Thoracic aorta (tissue), 2 donors: ENCODE data around the gene SPSB4. TPM values are rescaled to one million over a fixed set of nuclear protein-coding genes. Genes with fewer than 3 reads are reported as not detected.

Source experiments
- ATAC-seq: fragments of 150-250 bp; one replicate; pipeline ENCODE4 v1.8.0; 2017; ENCODE audit warnings: low read depth; ENCODE audit not compliant: insufficient number of reproducible peaks, low FRiP score
- DNase-seq: peaks from one replicate; pipeline ENCODE4 v3.0.0-alpha.2; 2020; ENCODE audit warnings: low spot score
- H3K27ac ChIP-seq, 2 donors: fragments of 200-600 bp; sonication (generic); 1 replicate in 1 of 2; 2 replicates in 1 of 2; pipeline ENCODE4 v1.5.1; 2016; ENCODE audit warnings: mild to moderate bottlenecking in 2 of 2, moderate library complexity in 2 of 2
- H3K27me3 ChIP-seq: fragments of 200-600 bp; sonication (generic); replicated peaks from 2 replicates; pipeline ENCODE4 v1.6.0; 2016; ENCODE audit warnings: mild to moderate bottlenecking; ENCODE audit not compliant: insufficient read depth
- H3K36me3 ChIP-seq: fragments of 200-600 bp; sonication (generic); one replicate; pipeline ENCODE4 v1.5.1; 2016
- H3K4me1 ChIP-seq, 2 donors: fragments of 200-600 bp; sonication (generic); 1 replicate in 1 of 2; 2 replicates in 1 of 2; pipeline versions ENCODE4 v1.5.1 to v1.6.0; 2016; ENCODE audit warnings: low read depth in 2 of 2, mild to moderate bottlenecking in 1 of 2; ENCODE audit not compliant: control insufficient read depth in 1 of 2
- H3K4me3 ChIP-seq: fragments of 200-600 bp; sonication (generic); 2 replicates; pipeline ENCODE4 v1.5.1; 2016; ENCODE audit warnings: mild to moderate bottlenecking
- H3K9me3 ChIP-seq: fragments of 200-600 bp; sonication (generic); 2 replicates; pipeline ENCODE4 v1.5.1; 2016
- total RNA-seq, 2 donors: library from RNA; depleted of rRNA; stranded (reverse); fragments of >200 nt; gene quantifications; one replicate each; pipeline versions ENCODE4 v1.1.0 to v1.2.3, GENCODE V29; 2016
- TF ChIP-seq, protein P1 (sequence below): fragments of 200-600 bp; sonication (generic); IDR thresholded peaks from one replicate; pipeline ENCODE4 v1.5.1; 2019; ENCODE audit warnings: antibody characterized with exemption

SPSB4 gene
- total RNA-seq, 2 donors from 2014 or later = 0.41 to 1.1 TPM

DNA sequence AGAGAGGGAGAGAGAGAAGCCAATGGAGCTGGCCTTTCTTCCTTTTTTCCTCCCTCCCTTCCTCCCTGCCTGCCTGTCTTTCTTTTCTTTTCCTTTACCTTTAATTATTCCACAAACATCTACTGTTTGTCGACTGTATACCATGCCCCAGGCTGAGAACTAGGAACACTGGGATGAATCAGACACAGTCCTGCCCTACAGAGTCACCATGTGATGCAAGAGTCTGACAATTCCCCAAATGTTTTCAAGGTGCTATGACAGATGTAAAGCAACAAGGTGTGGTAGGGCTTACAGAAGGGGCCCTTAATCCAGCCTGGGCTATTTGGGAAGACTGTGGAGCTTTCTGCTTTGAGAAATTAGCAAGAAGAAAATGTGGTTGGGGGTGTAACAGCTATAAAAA lies 4.0 kb upstream of the SPSB4 start:
- no peaks in the 10 kb centered on the region for H3K9me3 ChIP-seq
- TF ChIP-seq, protein P1, sequence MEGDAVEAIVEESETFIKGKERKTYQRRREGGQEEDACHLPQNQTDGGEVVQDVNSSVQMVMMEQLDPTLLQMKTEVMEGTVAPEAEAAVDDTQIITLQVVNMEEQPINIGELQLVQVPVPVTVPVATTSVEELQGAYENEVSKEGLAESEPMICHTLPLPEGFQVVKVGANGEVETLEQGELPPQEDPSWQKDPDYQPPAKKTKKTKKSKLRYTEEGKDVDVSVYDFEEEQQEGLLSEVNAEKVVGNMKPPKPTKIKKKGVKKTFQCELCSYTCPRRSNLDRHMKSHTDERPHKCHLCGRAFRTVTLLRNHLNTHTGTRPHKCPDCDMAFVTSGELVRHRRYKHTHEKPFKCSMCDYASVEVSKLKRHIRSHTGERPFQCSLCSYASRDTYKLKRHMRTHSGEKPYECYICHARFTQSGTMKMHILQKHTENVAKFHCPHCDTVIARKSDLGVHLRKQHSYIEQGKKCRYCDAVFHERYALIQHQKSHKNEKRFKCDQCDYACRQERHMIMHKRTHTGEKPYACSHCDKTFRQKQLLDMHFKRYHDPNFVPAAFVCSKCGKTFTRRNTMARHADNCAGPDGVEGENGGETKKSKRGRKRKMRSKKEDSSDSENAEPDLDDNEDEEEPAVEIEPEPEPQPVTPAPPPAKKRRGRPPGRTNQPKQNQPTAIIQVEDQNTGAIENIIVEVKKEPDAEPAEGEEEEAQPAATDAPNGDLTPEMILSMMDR = no peak
- H3K27me3 ChIP-seq = no peaks in the 10 kb centered on the region
- H3K27ac ChIP-seq = no peak overlapping the region
- no peak for DNase-seq
- peaks cover 0 to 19% of the 10 kb centered on the region in 2 donors for H3K4me1 ChIP-seq
- no peak overlapping the region for H3K4me3 ChIP-seq
- no peaks in the 10 kb centered on the region for H3K36me3 ChIP-seq
- no peak for ATAC-seq

DNA sequence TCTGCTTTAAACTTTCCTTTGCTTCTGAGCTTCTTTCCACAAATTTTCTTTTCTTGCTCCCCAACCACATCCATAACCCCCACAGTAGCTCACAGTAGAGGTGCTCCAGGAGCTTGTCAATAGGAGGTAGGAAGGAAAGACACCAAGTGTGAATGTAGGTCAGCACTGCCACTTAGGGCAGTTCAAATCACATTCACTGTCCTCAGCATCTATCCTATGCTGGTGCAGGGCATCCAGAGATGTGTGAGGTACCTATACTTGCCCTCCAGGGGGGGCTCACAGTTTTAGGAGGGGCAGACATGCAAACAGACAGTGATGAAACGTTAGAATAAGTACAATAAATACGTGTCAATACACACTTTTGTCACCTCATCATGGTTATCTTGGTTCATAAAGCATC lies 1.5 kb upstream of the SPSB4 start:
- Histone ChIP-seq H3K9me3 (no peaks in the 10 kb centered on the region), H3K4me3 (no peak overlapping the region), H3K27ac (no peak overlapping the region), H3K36me3 (no peaks in the 10 kb centered on the region), H3K27me3 (no peaks in the 10 kb centered on the region), H3K4me1 (peaks cover 0 to 25% of the 10 kb centered on the region in 2 donors)
- ATAC-seq (no peak), DNase-seq (no peak)
- TF ChIP-seq, protein P1 = peak; percentile 14

DNA sequence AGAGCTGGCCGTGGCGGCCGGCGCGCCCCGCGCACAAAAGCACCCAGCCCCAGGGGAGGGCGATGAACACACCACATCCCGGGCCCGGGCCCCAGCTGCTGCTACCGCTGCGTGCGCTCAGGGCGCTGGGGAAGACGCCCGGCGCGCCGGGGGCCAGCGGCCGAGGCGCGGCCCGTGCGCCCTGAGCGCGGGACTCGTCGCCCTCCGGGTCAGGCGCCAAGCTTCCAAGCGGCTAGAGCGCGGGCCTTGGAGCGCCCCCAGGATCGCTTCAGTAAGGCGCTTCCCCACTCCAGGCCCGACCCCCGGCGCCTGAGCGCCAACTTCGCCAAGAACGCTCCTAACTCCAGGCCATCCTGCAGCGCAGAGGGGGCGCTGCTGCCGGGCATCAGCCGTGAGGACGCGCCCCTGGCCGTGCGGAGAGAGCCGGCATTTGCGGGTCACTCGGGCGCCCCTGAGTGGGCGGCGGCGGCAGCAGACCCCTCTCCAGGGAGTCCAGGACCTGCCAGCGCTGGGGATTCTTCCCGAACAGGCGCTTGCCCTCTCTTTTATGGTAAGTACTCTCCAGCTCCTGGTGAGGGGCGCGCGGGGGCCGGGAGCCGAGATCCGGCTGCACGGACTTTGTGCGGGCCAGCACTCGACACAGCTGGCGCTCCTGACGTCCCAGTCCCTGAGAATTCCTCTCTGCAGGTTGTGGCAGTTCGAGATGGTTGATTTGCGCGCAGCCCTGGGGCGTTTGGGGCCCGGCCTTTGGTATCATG lies 475 bp downstream of the SPSB4 start:
- H3K27me3 ChIP-seq = no peaks in the 10 kb centered on the region
- peak; percentile 37 for ATAC-seq

DNA sequence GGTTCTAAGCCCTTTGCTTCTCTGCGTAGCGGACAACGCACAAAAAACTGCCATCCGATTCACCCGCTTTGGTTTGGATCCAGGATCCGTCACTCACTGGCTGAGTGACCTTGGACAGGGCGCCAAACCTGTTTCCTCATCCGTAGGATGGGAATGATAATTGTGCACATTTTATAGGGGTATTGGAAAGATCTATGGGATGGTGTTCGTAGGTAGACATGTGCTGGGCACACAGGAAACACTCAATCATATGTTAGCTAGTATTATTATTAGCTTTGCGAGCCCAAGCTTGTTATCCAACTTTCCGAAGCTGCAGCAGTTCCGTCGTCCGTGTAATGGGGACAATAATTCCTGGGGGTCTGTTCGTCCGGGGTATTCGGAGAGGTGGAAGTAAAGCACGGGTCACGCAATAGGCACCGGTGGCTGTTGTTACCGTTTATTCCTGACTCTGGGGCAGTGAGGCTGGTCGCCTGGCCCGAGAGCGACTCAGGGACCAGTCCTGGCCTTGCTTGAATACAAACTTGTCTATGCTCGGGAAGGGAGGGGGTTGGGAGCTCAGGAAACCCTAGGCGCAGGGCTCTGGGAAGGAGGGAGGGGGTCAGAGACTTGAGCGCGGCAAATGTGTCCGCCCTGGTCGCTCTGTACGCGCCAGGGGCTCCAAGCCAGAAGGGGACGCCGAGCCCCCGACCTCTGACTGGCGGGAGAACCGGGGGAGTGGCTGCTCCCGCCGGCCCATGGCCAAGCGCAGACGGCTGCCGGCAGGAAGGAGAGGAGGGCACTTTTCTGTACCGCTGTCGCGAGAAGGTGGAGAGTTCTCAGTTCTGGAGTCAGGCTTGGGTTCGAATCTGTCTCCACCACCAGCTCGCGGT lies 1.3 kb downstream of the SPSB4 start:
- Histone ChIP-seq H3K36me3 (no peaks in the 10 kb centered on the region), H3K27me3 (no peaks in the 10 kb centered on the region)
- ATAC-seq = no peak

More for the DNA sequence above, 475 bp downstream of the SPSB4 start:
- H3K36me3 ChIP-seq = no peaks in the 10 kb centered on the region
- TF ChIP-seq, protein P1 = no peak
- no peaks in the 10 kb centered on the region for H3K9me3 ChIP-seq
- DNase-seq = no peak
- peak overlapping the region; percentile 71 for H3K4me3 ChIP-seq
- peaks cover 0 to 25% of the 10 kb centered on the region in 2 donors for H3K4me1 ChIP-seq
- H3K27ac ChIP-seq = peak overlapping the region; percentile 28 to 58

More for the DNA sequence above, 1.3 kb downstream of the SPSB4 start:
- Histone ChIP-seq H3K27ac (no peak overlapping the region), H3K9me3 (no peaks in the 10 kb centered on the region), H3K4me1 (peaks cover 0 to 25% of the 10 kb centered on the region in 2 donors), H3K4me3 (peak overlapping the region; percentile 71)
- TF ChIP-seq, protein P1 = no peak
- no peak for DNase-seq
